ENCODE measurements around the gene ADD2.

DNA sequence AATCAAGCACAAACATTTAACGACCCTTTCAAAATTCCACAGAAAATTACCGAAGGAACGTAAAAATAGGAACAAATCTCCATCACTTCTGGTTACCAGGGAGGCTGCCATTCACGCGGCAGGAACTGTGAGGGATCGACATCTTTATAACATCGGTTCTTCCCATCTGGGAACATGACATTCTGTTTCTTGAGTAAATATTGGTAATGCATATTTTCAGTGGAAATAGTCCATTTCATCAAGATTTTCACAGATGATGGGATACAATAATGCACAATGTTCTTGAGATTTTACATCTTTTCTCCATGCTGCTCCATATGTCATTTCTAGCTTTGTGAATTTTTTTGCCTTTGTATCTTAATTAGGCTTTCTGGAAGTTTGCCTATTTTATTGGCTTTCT lies 10.0 kb downstream of the ADD2 start:
- no peak for TF ChIP-seq CTCF (conservative IDR thresholded peaks at IDR 0.05; ENCODE audit: low read depth, low read length)
- TF ChIP-seq EZH2 (IDR thresholded peaks at IDR 0.05; ENCODE audit: low read length, unreplicated experiment) = no peak
- no peak for TF ChIP-seq EZH2phosphoT487 (IDR thresholded peaks at IDR 0.05; ENCODE audit: borderline replicate concordance, low read length)

Data from PC-3 (cell line).